GM12892 (cell line): ENCODE measurements around the gene NME3.

Experiments
- POLR2A ChIP-seq: IDR thresholded peaks from 2 replicates; pipeline ENCODE4 v1.6.1; 2011; ENCODE audit warnings: low read depth, low read length, control low read depth
- POLR2AphosphoS5 ChIP-seq: IDR thresholded peaks from 2 replicates; pipeline ENCODE4 v1.6.1; 2011; ENCODE audit warnings: low read depth, low read length, control low read depth
- TAF1 ChIP-seq: IDR thresholded peaks from 2 replicates; pipeline ENCODE4 v1.6.1; 2011; ENCODE audit warnings: low read depth, mild to moderate bottlenecking, control low read depth, low read length, borderline replicate concordance

DNA sequence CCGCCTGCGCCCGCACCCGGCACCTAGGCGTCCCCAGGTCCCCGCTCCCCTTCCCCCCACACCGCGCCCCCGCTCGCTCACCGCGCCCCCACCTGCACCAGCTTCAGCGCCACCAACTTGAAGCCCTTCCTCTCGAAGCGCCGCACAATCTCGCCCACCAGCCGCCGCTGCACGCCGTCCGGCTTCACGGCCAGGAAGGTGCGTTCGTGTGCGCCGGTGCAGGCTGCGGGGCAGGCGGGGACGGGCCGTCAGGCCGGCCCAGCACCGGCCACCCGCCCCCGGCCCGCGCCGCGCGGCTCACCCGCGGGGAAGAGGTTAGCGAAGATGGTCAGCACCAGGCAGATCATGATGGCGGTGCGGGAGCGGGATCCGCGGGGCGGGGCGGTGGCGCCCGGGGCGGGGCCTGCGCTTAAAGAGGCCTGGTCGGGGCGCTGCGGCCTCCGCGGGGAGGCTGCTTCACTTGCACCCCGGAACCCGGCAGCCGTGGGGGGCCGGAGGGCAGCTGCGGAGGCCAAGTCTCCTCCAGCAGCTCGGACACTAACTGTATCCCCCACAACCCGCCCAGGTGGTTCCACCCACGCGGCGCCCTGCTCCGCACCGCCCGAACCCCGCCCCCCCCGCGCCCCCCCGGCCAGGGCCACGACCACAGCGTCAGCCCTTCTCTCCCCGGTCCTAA, at the start of gene NME3:
- TF ChIP-seq POLR2AphosphoS5 (no peak), TAF1 (no peak), POLR2A (no peak; the same call in 1 of the 2 replicates)
